GM19455 (cell line): Measurements from ENCODE around the gene DISC1.
"Not testable (repeated sequence)": the region's sequence is repeated elsewhere in the genome, so short reads cannot be mapped to it uniquely, and the experiment has no call there.

ENCODE experiments used
- ATAC-seq: cut with Tn5 transposase; IDR thresholded peaks from one replicate; pipeline ENCODE4 v1.9.1; 2021; ENCODE audit not compliant: unreplicated experiment

DISC1 gene

GRCh38 chr1:231626535-231626950, at the start of gene DISC1:
Gene DISC1 (plus strand): TSS chr1:231626790. CDS start chr1:231626868, 78 bp downstream.
- peak; percentile 60 for ATAC-seq

- ATAC-seq: no peak
These were observed 49.5 kb upstream of the DISC1 start for GRCh38 chr1:231576804-231577718.

GRCh38 chr1:231580874-231581273, 45.7 kb upstream of the DISC1 start:
- ATAC-seq: no peak

- ATAC-seq: no peak
These were observed 44.7 kb upstream of the DISC1 start for GRCh38 chr1:231581859-231582258.

- no peak for ATAC-seq
These were observed 43.2 kb upstream of the DISC1 start for GRCh38 chr1:231583376-231583775.

- ATAC-seq: no peak
These were observed 42.5 kb upstream of the DISC1 start for GRCh38 chr1:231584117-231584516.

GRCh38 chr1:231584921-231585320, 41.7 kb upstream of the DISC1 start:
- no peak for ATAC-seq

- ATAC-seq: peak; percentile 53
These were observed 36.0 kb upstream of the DISC1 start for GRCh38 chr1:231590453-231591198.

GRCh38 chr1:231591466-231591865, 35.1 kb upstream of the DISC1 start:
- no peak for ATAC-seq

GRCh38 chr1:231592809-231593208, 33.8 kb upstream of the DISC1 start:
- ATAC-seq: no peak

GRCh38 chr1:231593264-231593663, 33.3 kb upstream of the DISC1 start:
- ATAC-seq: not testable (repeated sequence)

- ATAC-seq: no peak
These were observed 32.5 kb upstream of the DISC1 start for GRCh38 chr1:231594123-231594522.

GRCh38 chr1:231594749-231595148, 31.8 kb upstream of the DISC1 start:
- ATAC-seq: no peak

GRCh38 chr1:231596337-231596791, 30.2 kb upstream of the DISC1 start:
- ATAC-seq: no peak

- no peak for ATAC-seq
These were observed 28.6 kb upstream of the DISC1 start for GRCh38 chr1:231597971-231598370.

- no peak for ATAC-seq
These were observed 26.1 kb upstream of the DISC1 start for GRCh38 chr1:231600458-231600976.

GRCh38 chr1:231601824-231602672, 24.5 kb upstream of the DISC1 start:
- ATAC-seq: no peak

GRCh38 chr1:231602673-231602984, 24.0 kb upstream of the DISC1 start:
- ATAC-seq: no peak

- peak; percentile 86 for ATAC-seq
These were observed 22.9 kb upstream of the DISC1 start for GRCh38 chr1:231603598-231604275.

GRCh38 chr1:231604276-231604621, 22.3 kb upstream of the DISC1 start:
- no peak for ATAC-seq
